Upper lobe of left lung (tissue), 4 donors: ENCODE measurements around the gene GPR176.

Experiments used
- EP300 ChIP-seq, 4 donors: sonication (generic); formaldehyde crosslinking; IDR thresholded peaks; one replicate each; pipeline ENCODE4 v1.5.1; 2017; ENCODE audit warnings: antibody characterized with exemption in 4 of 4, control low read depth in 2 of 4
- POLR2A ChIP-seq, 4 donors: fragments of 450-650 bp; IDR thresholded peaks; one replicate each; pipeline ENCODE4 v1.5.1; 2016 to 2017; ENCODE audit warnings: antibody characterized with exemption in 4 of 4, mild to moderate bottlenecking in 2 of 4
- POLR2AphosphoS5 ChIP-seq, 2 donors: sonication (generic); formaldehyde crosslinking; IDR thresholded peaks; one replicate each; pipeline ENCODE4 v1.5.1; 2017; ENCODE audit warnings: antibody characterized with exemption in 2 of 2
- TF ChIP-seq, protein P1 (sequence below), 6 experiments: fragments of 450-650 bp in 4 of 6; fragments of 200-600 bp in 2 of 6; sonication (generic) in 2 of 6; IDR thresholded peaks; one replicate each; pipeline ENCODE4 v1.5.1; 2016 to 2019; ENCODE audit warnings: antibody characterized with exemption in 6 of 6

DNA sequence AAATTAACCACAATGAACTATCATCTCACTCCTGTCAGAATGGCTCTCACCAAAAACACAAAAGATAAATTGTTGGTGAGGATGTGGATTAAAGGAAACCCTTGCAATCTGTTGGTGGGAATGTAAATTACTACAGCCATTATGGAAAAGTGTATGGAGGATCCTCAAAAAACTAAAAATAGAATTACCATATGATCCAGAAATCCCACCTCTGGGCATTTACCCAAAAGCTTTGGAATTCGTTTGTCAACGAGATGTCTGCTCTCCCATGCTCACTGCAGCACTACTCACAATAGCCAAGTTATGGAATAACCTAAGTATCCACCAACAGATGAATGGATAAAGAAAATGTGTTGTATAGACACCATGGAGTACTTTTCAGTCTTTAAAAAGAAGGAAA is 159.1 kb downstream of the GPR176 start:
- TF ChIP-seq, protein P1, sequence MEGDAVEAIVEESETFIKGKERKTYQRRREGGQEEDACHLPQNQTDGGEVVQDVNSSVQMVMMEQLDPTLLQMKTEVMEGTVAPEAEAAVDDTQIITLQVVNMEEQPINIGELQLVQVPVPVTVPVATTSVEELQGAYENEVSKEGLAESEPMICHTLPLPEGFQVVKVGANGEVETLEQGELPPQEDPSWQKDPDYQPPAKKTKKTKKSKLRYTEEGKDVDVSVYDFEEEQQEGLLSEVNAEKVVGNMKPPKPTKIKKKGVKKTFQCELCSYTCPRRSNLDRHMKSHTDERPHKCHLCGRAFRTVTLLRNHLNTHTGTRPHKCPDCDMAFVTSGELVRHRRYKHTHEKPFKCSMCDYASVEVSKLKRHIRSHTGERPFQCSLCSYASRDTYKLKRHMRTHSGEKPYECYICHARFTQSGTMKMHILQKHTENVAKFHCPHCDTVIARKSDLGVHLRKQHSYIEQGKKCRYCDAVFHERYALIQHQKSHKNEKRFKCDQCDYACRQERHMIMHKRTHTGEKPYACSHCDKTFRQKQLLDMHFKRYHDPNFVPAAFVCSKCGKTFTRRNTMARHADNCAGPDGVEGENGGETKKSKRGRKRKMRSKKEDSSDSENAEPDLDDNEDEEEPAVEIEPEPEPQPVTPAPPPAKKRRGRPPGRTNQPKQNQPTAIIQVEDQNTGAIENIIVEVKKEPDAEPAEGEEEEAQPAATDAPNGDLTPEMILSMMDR (IDR thresholded peaks at IDR 0.05) = no peak
- TF ChIP-seq POLR2A (IDR thresholded peaks at IDR 0.05) (no peak), POLR2AphosphoS5 (IDR thresholded peaks at IDR 0.05) (no peak), EP300 (IDR thresholded peaks at IDR 0.05) (no peak)
